Measurements from ENCODE around the gene CTSC.

DNA sequence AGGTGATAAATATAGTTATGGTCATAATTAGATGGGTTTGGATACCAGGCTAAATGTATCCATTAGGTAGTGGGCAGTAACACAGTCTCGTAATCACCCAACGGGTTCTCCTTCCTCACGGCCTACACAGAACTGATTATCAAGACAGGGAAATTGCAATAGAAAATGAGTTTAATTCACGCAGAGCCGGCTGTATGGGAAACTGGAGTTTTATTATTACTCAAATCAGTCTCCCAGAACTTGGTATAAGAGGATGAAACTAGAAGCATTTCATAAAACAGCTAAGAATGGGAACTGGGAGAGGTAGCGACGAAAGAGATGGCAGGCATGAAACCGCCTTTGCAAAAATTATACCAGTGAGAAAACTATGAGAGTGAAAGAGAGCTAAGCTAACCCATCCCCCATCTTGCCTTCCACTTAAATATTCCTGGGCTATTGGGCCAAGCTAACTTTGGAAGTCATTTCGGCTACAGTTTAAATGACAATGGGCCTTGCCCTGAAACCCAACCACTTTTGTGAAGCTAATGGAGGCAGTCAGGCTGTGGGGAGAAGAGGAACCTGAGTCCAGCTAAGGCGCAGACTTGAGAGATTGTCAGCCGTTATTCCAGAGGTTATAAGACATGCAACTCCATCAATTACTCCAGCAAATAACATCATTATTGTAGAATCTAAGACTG, 29.6 kb downstream of the CTSC start:
- TF ChIP-seq SCRT1 (tag by site-specific recombination; IDR thresholded peaks at IDR 0.05; ENCODE audit: borderline replicate concordance): no peak
- TF ChIP-seq, protein P1, sequence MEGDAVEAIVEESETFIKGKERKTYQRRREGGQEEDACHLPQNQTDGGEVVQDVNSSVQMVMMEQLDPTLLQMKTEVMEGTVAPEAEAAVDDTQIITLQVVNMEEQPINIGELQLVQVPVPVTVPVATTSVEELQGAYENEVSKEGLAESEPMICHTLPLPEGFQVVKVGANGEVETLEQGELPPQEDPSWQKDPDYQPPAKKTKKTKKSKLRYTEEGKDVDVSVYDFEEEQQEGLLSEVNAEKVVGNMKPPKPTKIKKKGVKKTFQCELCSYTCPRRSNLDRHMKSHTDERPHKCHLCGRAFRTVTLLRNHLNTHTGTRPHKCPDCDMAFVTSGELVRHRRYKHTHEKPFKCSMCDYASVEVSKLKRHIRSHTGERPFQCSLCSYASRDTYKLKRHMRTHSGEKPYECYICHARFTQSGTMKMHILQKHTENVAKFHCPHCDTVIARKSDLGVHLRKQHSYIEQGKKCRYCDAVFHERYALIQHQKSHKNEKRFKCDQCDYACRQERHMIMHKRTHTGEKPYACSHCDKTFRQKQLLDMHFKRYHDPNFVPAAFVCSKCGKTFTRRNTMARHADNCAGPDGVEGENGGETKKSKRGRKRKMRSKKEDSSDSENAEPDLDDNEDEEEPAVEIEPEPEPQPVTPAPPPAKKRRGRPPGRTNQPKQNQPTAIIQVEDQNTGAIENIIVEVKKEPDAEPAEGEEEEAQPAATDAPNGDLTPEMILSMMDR (tag by site-specific recombination; IDR thresholded peaks at IDR 0.05): no peak
- no peak for TF ChIP-seq YY1 (tag by site-specific recombination; IDR thresholded peaks at IDR 0.05)
